ENCODE data around the gene PTGER3.

PTGER3 gene

GRCh38 chr1:70979313-70979712, 68.3 kb downstream of the PTGER3 start:
- TF ChIP-seq, protein P1, sequence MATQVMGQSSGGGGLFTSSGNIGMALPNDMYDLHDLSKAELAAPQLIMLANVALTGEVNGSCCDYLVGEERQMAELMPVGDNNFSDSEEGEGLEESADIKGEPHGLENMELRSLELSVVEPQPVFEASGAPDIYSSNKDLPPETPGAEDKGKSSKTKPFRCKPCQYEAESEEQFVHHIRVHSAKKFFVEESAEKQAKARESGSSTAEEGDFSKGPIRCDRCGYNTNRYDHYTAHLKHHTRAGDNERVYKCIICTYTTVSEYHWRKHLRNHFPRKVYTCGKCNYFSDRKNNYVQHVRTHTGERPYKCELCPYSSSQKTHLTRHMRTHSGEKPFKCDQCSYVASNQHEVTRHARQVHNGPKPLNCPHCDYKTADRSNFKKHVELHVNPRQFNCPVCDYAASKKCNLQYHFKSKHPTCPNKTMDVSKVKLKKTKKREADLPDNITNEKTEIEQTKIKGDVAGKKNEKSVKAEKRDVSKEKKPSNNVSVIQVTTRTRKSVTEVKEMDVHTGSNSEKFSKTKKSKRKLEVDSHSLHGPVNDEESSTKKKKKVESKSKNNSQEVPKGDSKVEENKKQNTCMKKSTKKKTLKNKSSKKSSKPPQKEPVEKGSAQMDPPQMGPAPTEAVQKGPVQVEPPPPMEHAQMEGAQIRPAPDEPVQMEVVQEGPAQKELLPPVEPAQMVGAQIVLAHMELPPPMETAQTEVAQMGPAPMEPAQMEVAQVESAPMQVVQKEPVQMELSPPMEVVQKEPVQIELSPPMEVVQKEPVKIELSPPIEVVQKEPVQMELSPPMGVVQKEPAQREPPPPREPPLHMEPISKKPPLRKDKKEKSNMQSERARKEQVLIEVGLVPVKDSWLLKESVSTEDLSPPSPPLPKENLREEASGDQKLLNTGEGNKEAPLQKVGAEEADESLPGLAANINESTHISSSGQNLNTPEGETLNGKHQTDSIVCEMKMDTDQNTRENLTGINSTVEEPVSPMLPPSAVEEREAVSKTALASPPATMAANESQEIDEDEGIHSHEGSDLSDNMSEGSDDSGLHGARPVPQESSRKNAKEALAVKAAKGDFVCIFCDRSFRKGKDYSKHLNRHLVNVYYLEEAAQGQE (IDR thresholded peaks at IDR 0.05; ENCODE audit: low read depth) = no peak
- TF ChIP-seq YY1 (IDR thresholded peaks at IDR 0.05; ENCODE audit: low read depth) = no peak
- TF ChIP-seq CEBPB (IDR thresholded peaks at IDR 0.05) = no peak
- TF ChIP-seq TAF1 (IDR thresholded peaks at IDR 0.05; ENCODE audit: low read depth) = no peak

DNA sequence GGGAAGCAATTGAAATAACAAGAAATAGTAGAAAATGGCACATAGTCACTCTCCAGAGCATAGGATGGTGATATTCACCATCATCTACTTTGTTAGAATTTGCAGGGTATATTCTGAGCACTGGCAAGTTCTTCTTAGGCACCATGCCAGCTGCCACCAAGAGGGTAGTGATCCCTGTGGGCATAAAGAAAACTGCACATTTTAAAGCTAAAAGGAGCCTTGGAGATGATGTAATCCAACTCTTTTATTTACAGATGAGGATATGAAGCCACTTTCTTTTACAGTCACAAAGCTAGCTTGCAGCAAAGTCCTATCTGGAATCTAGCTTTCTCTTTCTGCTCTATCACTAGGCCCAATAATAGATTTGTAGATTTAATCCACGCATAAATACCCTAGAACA, 69.0 kb downstream of the PTGER3 start:
- TF ChIP-seq TEAD4 (IDR thresholded peaks at IDR 0.05) (no peak), TCF12 (IDR thresholded peaks at IDR 0.05; ENCODE audit: low read depth) (no peak), EGR1 (IDR thresholded peaks at IDR 0.05) (no peak), TAF1 (IDR thresholded peaks at IDR 0.05; ENCODE audit: low read depth) (no peak), NFIC (IDR thresholded peaks at IDR 0.05) (no peak), FOXM1 (IDR thresholded peaks at IDR 0.05; ENCODE audit: borderline replicate concordance, low read depth) (no peak)
- TF ChIP-seq, protein P1 (IDR thresholded peaks at IDR 0.05; ENCODE audit: low read depth) = no peak
- TF ChIP-seq, protein P2, sequence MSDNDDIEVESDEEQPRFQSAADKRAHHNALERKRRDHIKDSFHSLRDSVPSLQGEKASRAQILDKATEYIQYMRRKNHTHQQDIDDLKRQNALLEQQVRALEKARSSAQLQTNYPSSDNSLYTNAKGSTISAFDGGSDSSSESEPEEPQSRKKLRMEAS (IDR thresholded peaks at IDR 0.05) = no peak

DNA sequence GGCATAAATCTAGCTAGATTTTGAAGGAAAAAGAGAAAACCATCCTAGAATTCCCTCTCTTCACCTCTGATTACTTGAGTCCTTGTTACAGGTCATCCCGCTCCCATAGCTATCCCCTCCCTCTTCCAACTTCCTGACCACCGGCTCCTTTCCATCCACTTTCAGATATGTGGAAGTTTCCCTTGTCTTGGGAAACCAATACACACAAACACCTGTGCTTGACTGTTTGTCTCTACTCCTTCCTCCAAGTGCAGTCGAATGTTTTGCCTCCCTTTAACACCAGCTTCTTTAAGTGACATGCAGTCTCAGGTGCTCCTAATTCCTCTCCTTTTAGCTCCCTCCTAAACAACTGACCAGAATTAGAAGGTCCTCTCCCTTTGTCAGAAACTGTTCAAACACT, 70.0 kb downstream of the PTGER3 start:
- TF ChIP-seq TAF1 (IDR thresholded peaks at IDR 0.05; ENCODE audit: low read depth) (no peak), FOXM1 (IDR thresholded peaks at IDR 0.05; ENCODE audit: borderline replicate concordance, low read depth) (no peak), TCF12 (IDR thresholded peaks at IDR 0.05; ENCODE audit: low read depth) (no peak), TEAD4 (IDR thresholded peaks at IDR 0.05) (no peak), YY1 (IDR thresholded peaks at IDR 0.05; ENCODE audit: low read depth) (no peak), ZBTB7A (IDR thresholded peaks at IDR 0.05; ENCODE audit: low read depth) (no peak), CREB1 (IDR thresholded peaks at IDR 0.05; ENCODE audit: low read depth) (no peak), RAD21 (IDR thresholded peaks at IDR 0.05; ENCODE audit: low read depth) (no peak)
- TF ChIP-seq, protein P1 (IDR thresholded peaks at IDR 0.05; ENCODE audit: low read depth) = no peak
- TF ChIP-seq, protein P2 (IDR thresholded peaks at IDR 0.05) = no peak

DNA sequence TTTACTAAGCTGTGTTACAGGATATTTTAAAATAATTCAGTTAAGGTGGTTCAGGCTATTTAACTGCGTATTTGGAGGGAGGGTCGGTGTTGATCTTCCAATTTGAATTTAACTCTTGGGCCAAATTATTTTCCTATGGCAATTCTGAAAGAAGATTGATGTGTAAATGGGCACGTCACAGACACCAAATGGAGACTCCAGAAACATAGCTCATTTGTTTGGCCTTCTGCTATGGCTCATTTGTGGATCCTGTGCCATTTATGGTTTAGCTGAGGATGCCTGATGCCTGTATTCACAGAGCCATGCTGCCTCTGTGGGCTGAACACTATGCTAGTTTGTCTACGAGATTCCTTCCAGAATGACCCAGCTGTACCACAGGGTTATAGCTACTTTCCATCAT, 70.6 kb downstream of the PTGER3 start:
- TF ChIP-seq RAD21 (IDR thresholded peaks at IDR 0.05; ENCODE audit: low read depth) = no peak
- TF ChIP-seq, protein P2 (IDR thresholded peaks at IDR 0.05) = no peak
- TF ChIP-seq EP300 (IDR thresholded peaks at IDR 0.05; ENCODE audit: borderline replicate concordance) = no peak
- no peak for TF ChIP-seq CEBPB (IDR thresholded peaks at IDR 0.05)
- no peak for TF ChIP-seq ZBTB7A (IDR thresholded peaks at IDR 0.05; ENCODE audit: low read depth)
- TF ChIP-seq EGR1 (IDR thresholded peaks at IDR 0.05) = no peak
- TF ChIP-seq YY1 (IDR thresholded peaks at IDR 0.05; ENCODE audit: low read depth) = no peak
- TF ChIP-seq FOXM1 (IDR thresholded peaks at IDR 0.05; ENCODE audit: borderline replicate concordance, low read depth) = no peak
- TF ChIP-seq NFIC (IDR thresholded peaks at IDR 0.05) = no peak
- TF ChIP-seq, protein P1 (IDR thresholded peaks at IDR 0.05; ENCODE audit: low read depth) = no peak
- TF ChIP-seq USF1 (IDR thresholded peaks at IDR 0.05) = no peak
- no peak for TF ChIP-seq TCF12 (IDR thresholded peaks at IDR 0.05; ENCODE audit: low read depth)
- no peak for TF ChIP-seq TEAD4 (IDR thresholded peaks at IDR 0.05)
- no peak for TF ChIP-seq TAF1 (IDR thresholded peaks at IDR 0.05; ENCODE audit: low read depth)

Data from Ishikawa (cell line).